KMS-11 (cell line): ENCODE results near the gene PDE6H.

Experiments
- H2AFZ ChIP-seq: fragments of 200-600 bp; sonication (generic); 2 replicates; pipeline ENCODE4 v1.6.1; 2016; ENCODE audit warnings: antibody characterized with exemption, mixed run types, low read depth
- H3K27ac ChIP-seq: fragments of 200-600 bp; sonication (generic); 2 replicates; pipeline ENCODE4 v1.6.1; 2016; ENCODE audit warnings: mild to moderate bottlenecking, mixed run types
- H3K27me3 ChIP-seq: fragments of 200-600 bp; sonication (generic); 2 replicates; pipeline ENCODE4 v1.6.1; 2017; ENCODE audit warnings: mild to moderate bottlenecking, low read depth, mixed run types, moderate library complexity; ENCODE audit not compliant: insufficient read depth
- H3K36me3 ChIP-seq: fragments of 200-600 bp; sonication (generic); 2 replicates; pipeline ENCODE4 v1.6.1; 2017; ENCODE audit warnings: mild to moderate bottlenecking, mixed run types; ENCODE audit not compliant: insufficient read depth
- H3K4me1 ChIP-seq: fragments of 200-600 bp; sonication (generic); 2 replicates; pipeline ENCODE4 v1.6.1; 2016; ENCODE audit warnings: mild to moderate bottlenecking, low read depth, mixed run types; ENCODE audit not compliant: poor library complexity, severe bottlenecking
- H3K4me2 ChIP-seq: fragments of 200-600 bp; sonication (generic); 2 replicates; pipeline ENCODE4 v1.7.0; 2016; ENCODE audit warnings: mild to moderate bottlenecking, mixed run types
- H3K4me3 ChIP-seq: fragments of 200-600 bp; sonication (generic); IDR thresholded peaks from 2 replicates; pipeline ENCODE4 v1.6.1; 2017; ENCODE audit warnings: low read depth, low read length, mixed read lengths; ENCODE audit not compliant: insufficient read depth
- H3K79me2 ChIP-seq: fragments of 200-600 bp; sonication (generic); 2 replicates; pipeline ENCODE4 v1.6.1; 2016; ENCODE audit warnings: low read depth, mixed run types; ENCODE audit not compliant: insufficient read depth
- H3K9ac ChIP-seq: fragments of 200-600 bp; sonication (generic); 2 replicates; pipeline ENCODE4 v1.6.1; 2016; ENCODE audit warnings: mild to moderate bottlenecking, mixed run types
- H4K20me1 ChIP-seq: fragments of 200-600 bp; sonication (generic); 2 replicates; pipeline ENCODE4 v1.6.1; 2016; ENCODE audit warnings: mild to moderate bottlenecking, mixed run types; ENCODE audit not compliant: insufficient read depth
- CTCF ChIP-seq: fragments of 200-600 bp; sonication (generic); conservative IDR thresholded peaks from 2 replicates; pipeline ENCODE4 v1.6.1; 2017; ENCODE audit warnings: low read depth, mild to moderate bottlenecking, antibody characterized with exemption, low read length, moderate library complexity, mixed read lengths

PDE6H gene

GRCh38 chr12:14950421-14950820, 22.4 kb upstream of the PDE6H start:
- H3K4me3 ChIP-seq = no peak overlapping the region
- H4K20me1 ChIP-seq = no peaks in the 10 kb centered on the region
- H3K9ac ChIP-seq = no peak overlapping the region
- H3K27me3 ChIP-seq = no peaks in the 10 kb centered on the region
- no peak for TF ChIP-seq CTCF
- no peak overlapping the region for H2AFZ ChIP-seq
- H3K79me2 ChIP-seq = no peaks in the 10 kb centered on the region
- H3K27ac ChIP-seq = no peak overlapping the region
- peaks cover 20% of the 10 kb centered on the region for H3K4me1 ChIP-seq
- no peaks in the 10 kb centered on the region for H3K36me3 ChIP-seq
- no peak overlapping the region for H3K4me2 ChIP-seq

- no peaks in the 10 kb centered on the region for H3K36me3 ChIP-seq
- no peaks in the 10 kb centered on the region for H3K27me3 ChIP-seq
- TF ChIP-seq CTCF = no peak
- H3K4me1 ChIP-seq = peaks cover 20% of the 10 kb centered on the region
- no peaks in the 10 kb centered on the region for H3K79me2 ChIP-seq
- no peak overlapping the region for H3K27ac ChIP-seq
- no peak overlapping the region for H3K4me3 ChIP-seq
- H3K9ac ChIP-seq = no peak overlapping the region
- H4K20me1 ChIP-seq = no peaks in the 10 kb centered on the region
- no peak overlapping the region for H2AFZ ChIP-seq
- H3K4me2 ChIP-seq = no peak overlapping the region
Observed at GRCh38 chr12:14950982-14951746, 21.7 kb upstream of the PDE6H start.

GRCh38 chr12:14951851-14952250, 21.0 kb upstream of the PDE6H start:
- no peak overlapping the region for H3K9ac ChIP-seq
- H3K36me3 ChIP-seq = no peaks in the 10 kb centered on the region
- no peaks in the 10 kb centered on the region for H3K27me3 ChIP-seq
- H3K79me2 ChIP-seq = no peaks in the 10 kb centered on the region
- H4K20me1 ChIP-seq = no peaks in the 10 kb centered on the region
- TF ChIP-seq CTCF = no peak
- H3K4me2 ChIP-seq = no peak overlapping the region
- H3K4me3 ChIP-seq = no peak overlapping the region
- H2AFZ ChIP-seq = no peak overlapping the region
- no peak overlapping the region for H3K27ac ChIP-seq
- peaks cover 20% of the 10 kb centered on the region for H3K4me1 ChIP-seq

- Histone ChIP-seq H3K27me3 (no peaks in the 10 kb centered on the region), H3K4me2 (no peak overlapping the region), H2AFZ (no peak overlapping the region), H3K9ac (no peak overlapping the region), H3K27ac (no peak overlapping the region), H3K79me2 (no peaks in the 10 kb centered on the region), H3K4me3 (no peak overlapping the region), H3K4me1 (peaks cover 20% of the 10 kb centered on the region), H4K20me1 (no peaks in the 10 kb centered on the region), H3K36me3 (no peaks in the 10 kb centered on the region)
- TF ChIP-seq CTCF = no peak
Observed at GRCh38 chr12:14952299-14952921, 20.4 kb upstream of the PDE6H start.
